Mucosa of gallbladder (tissue), 1 donor: ENCODE measurements around the gene ACTR1A. TPM values are rescaled to one million over a fixed set of nuclear protein-coding genes. Genes with fewer than 3 reads are reported as not detected.

Source experiments
- total RNA-seq: library from RNA; stranded (reverse); gene quantifications from one replicate; pipeline ENCODE4 v1.2.1, GENCODE V29; 2021
- donor health status: DM: no; HTN: no; CAD: no.

Gene ACTR1A
- total RNA-seq, 1 donor from 2014 or later, result 96.4 TPM

Other genes with a start within 250 kb of the ACTR1A start
- gene NFKB2, start 107.0 kb downstream of the ACTR1A start, total RNA-seq, result 42.2 TPM
- gene PSD, start 83.9 kb downstream of the ACTR1A start, total RNA-seq, result 106 TPM
- 29.3 TPM for gene FBXL15, start 81.9 kb downstream of the ACTR1A start, total RNA-seq
- 63.2 TPM for gene CUEDC2, start 70.1 kb downstream of the ACTR1A start, total RNA-seq
- gene C10orf95, start 51.2 kb downstream of the ACTR1A start, total RNA-seq, result 0.46 TPM
- gene SUFU, start 1.3 kb upstream of the ACTR1A start, total RNA-seq, result 18.3 TPM
- gene TRIM8, start 141.8 kb upstream of the ACTR1A start, total RNA-seq, result 129 TPM
- 11.1 TPM for gene ARL3, start 211.7 kb upstream of the ACTR1A start, total RNA-seq
- gene SFXN2, start 211.9 kb upstream of the ACTR1A start, total RNA-seq, result 6.4 TPM
- 58.1 TPM for gene WBP1L, start 241.2 kb upstream of the ACTR1A start, total RNA-seq